ENCODE measurements around the gene CIAO2B.

CIAO2B gene

GRCh38 chr16:66923866-66924265, 10.3 kb downstream of the CIAO2B start:
- Histone ChIP-seq H2AFZ (ENCODE audit: low read length) (no peak overlapping the region), H3K4me1 (ENCODE audit: insufficient read depth, low read length, severe bottlenecking) (peaks cover 10% of the 10 kb centered on the region), H3K9me2 (ENCODE audit: low read depth, low read length) (no peaks in the 10 kb centered on the region), H3K27me3 (ENCODE audit: insufficient read depth, low read length) (0 out of 2 replicates have a peak, but pooled peaks cover 4% of the 10 kb centered on the region), H3K4me3 (ENCODE audit: low read depth, low read length, poor library complexity, severe bottlenecking) (no peak overlapping the region), H3K4me2 (ENCODE audit: low read length) (no peak overlapping the region), H3F3A (ENCODE audit: insufficient read depth, low read length) (no peaks in the 10 kb centered on the region), H4K20me1 (ENCODE audit: insufficient read depth, low read length) (no peaks in the 10 kb centered on the region), H3K36me3 (ENCODE audit: insufficient read depth, low read length) (no peaks in the 10 kb centered on the region), H3K9ac (ENCODE audit: low read length) (no peak overlapping the region), H3K9me3 (ENCODE audit: low read length) (no peaks in the 10 kb centered on the region), H3K27ac (ENCODE audit: low read depth, low read length, poor library complexity, severe bottlenecking) (no peak overlapping the region), H3K79me2 (ENCODE audit: insufficient read depth, low read length) (no peaks in the 10 kb centered on the region)
- TF ChIP-seq CTCF (IDR thresholded peaks at IDR 0.05; ENCODE audit: low read length) (no peak), EZH2 (IDR thresholded peaks at IDR 0.05; ENCODE audit: borderline replicate concordance, low read length) (no peak)

DNA sequence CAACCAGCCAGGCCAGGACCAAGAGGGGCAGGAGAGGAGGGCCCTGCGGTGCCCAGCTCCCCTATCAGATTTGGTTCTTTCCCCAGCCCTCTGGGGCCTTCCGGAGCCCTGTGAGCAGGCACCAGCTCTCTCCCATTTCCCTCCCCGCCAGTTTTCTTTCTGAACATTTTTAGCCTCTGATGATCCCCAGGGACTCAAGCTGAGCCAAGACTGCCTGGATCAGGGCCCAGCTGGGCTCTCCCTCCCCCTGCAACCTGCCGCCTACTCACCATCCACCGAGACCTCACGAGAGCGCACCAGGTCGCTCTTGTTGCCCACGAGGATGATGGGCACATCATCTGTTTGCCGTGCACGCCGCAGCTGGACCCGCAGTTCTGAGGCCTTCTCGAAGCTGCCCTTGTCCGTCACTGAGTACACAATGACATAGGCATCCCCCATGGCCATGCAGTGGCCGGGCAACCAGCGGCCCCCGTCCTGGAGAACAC, 10.9 kb downstream of the CIAO2B start:
- TF ChIP-seq EZH2 (IDR thresholded peaks at IDR 0.05; ENCODE audit: borderline replicate concordance, low read length) = no peak
- TF ChIP-seq CTCF (IDR thresholded peaks at IDR 0.05; ENCODE audit: low read length) = no peak
- Histone ChIP-seq H2AFZ (ENCODE audit: low read length) (no peak overlapping the region), H3K9ac (ENCODE audit: low read length) (no peak overlapping the region), H3K79me2 (ENCODE audit: insufficient read depth, low read length) (no peaks in the 10 kb centered on the region), H3K4me2 (ENCODE audit: low read length) (no peak overlapping the region), H3K4me3 (ENCODE audit: low read depth, low read length, poor library complexity, severe bottlenecking) (no peak overlapping the region), H3K27me3 (ENCODE audit: insufficient read depth, low read length) (0 out of 2 replicates have a peak, but pooled peaks cover 4% of the 10 kb centered on the region), H3F3A (ENCODE audit: insufficient read depth, low read length) (no peaks in the 10 kb centered on the region), H4K20me1 (ENCODE audit: insufficient read depth, low read length) (no peaks in the 10 kb centered on the region), H3K36me3 (ENCODE audit: insufficient read depth, low read length) (no peaks in the 10 kb centered on the region), H3K4me1 (ENCODE audit: insufficient read depth, low read length, severe bottlenecking) (peaks cover 10% of the 10 kb centered on the region), H3K9me2 (ENCODE audit: low read depth, low read length) (no peaks in the 10 kb centered on the region), H3K27ac (ENCODE audit: low read depth, low read length, poor library complexity, severe bottlenecking) (no peak overlapping the region), H3K9me3 (ENCODE audit: low read length) (no peaks in the 10 kb centered on the region)

DNA sequence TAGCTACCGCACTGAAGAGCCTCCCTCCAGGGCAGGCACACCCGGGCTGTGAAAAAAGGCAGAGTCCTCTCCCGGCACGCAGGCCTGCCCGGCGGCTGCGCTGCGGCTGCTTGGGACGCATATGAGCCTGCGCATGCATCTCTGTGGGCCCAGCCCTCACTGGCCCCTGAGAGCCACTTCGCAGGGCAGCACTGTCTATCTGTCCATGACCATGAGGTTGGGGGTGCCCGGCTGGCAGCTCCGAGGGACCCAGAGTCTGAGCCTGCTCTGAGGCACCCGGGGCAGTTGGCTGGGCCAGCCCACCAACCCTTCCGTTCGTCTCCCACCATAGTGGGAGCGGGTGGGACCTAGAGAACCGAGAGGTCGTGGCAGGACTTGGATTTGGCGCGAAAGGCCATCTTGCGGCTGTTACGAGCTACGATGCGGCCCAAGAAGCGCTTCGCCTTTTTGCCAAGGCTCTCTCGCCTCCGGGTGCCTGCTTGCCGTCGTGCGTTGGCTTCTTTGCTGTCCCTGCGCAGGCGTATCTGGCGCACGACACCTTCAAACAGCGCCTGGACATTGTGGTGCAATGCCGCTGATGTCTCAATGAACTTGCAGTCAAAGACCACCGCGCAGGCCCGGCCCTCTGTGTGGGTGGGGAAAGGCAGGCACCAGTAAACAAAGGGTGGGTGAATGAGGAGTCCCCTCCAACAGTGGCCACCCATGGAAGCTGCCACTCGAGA, 12.3 kb downstream of the CIAO2B start:
- no peaks in the 10 kb centered on the region for H4K20me1 ChIP-seq (ENCODE audit: insufficient read depth, low read length)
- no peaks in the 10 kb centered on the region for H3K79me2 ChIP-seq (ENCODE audit: insufficient read depth, low read length)
- H3K9me2 ChIP-seq (ENCODE audit: low read depth, low read length) = no peaks in the 10 kb centered on the region
- no peak overlapping the region for H3K4me2 ChIP-seq (ENCODE audit: low read length)
- H3K36me3 ChIP-seq (ENCODE audit: insufficient read depth, low read length) = no peaks in the 10 kb centered on the region
- H3F3A ChIP-seq (ENCODE audit: insufficient read depth, low read length) = no peaks in the 10 kb centered on the region
- 0 out of 2 replicates have a peak, but pooled peaks cover 4% of the 10 kb centered on the region for H3K27me3 ChIP-seq (ENCODE audit: insufficient read depth, low read length)
- H3K4me1 ChIP-seq (ENCODE audit: insufficient read depth, low read length, severe bottlenecking) = peaks cover 10% of the 10 kb centered on the region
- H2AFZ ChIP-seq (ENCODE audit: low read length) = no peak overlapping the region
- no peak overlapping the region for H3K27ac ChIP-seq (ENCODE audit: low read depth, low read length, poor library complexity, severe bottlenecking)
- TF ChIP-seq CTCF (IDR thresholded peaks at IDR 0.05; ENCODE audit: low read length) (no peak), EZH2 (IDR thresholded peaks at IDR 0.05; ENCODE audit: borderline replicate concordance, low read length) (no peak)
- no peaks in the 10 kb centered on the region for H3K9me3 ChIP-seq (ENCODE audit: low read length)
- H3K4me3 ChIP-seq (ENCODE audit: low read depth, low read length, poor library complexity, severe bottlenecking) = no peak overlapping the region
- H3K9ac ChIP-seq (ENCODE audit: low read length) = no peak overlapping the region

Measured in OCI-LY1 (cell line).